GM19240 (cell line): ENCODE measurements around the gene JSRP1.

ENCODE experiments used
- DNase-seq: peaks from one replicate; pipeline ENCODE4 v3.0.0; 2011; ENCODE audit warnings: low spot score; ENCODE audit not compliant: insufficient read length

The JSRP1 gene

DNA sequence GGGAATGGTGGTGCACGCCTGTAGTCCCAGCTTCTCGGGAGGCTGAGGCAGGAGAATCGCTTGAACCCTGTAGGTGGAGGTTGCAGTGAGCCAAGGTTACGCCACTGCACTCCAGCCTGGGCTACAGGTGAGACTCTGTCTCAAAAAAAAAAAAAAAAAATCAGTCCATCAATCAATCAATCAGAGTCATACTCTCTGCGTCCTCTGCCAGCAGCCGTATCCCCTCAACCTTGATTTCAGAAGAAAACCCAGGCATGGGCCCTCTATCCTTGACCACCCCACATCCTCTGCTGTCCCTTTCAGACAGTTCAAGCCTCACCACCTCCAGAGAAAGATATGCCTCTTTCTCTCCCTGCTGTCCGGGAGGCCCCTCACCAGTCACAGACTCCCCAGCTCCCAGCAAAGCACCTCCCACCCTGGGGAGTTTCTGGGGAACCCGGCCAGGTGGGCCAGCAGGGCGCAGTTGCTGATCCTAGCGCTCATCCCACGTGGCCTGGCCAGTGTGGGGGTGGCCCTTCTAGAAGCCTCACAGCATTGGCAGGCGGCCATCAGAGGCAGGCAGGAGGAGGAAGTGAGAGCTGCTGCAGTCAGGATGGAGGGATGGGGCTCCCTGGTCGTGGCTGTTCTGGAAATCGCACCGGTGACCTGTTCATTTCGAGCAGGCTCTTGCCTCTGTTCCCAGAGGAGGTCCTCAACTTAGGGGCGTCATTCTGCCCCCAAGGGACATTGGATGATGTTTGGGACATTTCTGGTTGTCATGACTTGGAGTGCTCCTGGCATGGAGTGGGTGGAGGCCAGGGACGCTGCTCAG, 10.2 kb upstream of the JSRP1 start:
- no peak for DNase-seq

DNA sequence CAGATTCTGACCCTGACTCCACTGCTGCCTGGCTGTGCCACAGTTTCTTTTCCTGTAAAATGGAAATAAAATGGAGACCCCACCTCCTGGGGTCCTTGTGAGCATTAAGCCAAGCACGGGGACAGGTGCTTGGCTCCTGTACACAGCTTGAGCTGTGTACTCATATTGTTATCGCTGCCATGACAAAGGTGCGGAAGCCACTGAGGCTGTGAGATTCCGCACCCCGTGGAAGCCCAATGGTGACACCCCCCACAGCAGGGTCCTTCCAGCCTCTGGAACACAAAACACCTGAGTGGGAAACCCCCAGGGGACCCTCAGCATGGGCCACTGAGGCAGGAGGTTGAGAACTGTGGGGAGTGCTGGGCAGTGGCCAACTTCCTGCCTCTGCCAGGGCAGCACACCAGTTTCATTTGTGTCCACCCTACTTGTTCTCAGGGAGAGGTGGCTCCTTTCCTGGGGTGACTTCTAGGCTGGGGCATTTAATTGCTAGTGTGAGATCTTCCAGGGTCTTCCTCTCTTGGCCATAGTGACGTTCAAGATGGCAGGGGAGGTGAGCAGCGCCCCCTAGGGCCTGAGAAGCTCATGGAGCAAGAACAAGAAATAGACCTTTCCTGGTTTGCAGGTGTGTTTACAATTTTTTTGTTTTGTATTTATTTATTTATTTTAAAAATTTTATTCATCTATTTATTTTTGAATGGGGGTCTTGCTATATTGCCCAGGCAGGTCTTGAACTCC, 5.4 kb upstream of the JSRP1 start:
- DNase-seq, result no peak

DNA sequence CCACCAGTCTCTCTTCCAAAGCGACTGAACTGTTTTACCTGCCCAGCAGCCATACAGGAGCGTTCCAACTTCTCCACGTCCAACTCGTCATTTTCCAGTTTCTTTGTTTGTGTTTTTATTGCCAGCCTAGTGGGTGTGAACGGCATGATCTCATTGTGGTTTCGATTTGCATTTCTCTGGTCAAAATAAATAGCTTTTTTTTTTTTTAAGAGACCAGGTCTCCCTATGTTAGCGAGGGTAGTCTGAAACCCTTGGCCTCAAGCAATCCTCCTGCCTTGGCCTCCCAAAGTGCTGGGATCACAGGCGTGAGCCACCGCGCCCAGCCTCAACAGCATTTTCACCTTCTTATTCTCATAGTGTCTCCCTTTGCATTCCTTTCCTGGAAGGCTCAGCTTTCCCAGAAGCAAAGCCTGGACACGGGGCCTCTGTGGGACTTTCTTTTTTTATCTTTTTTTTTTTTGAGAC, 4.2 kb upstream of the JSRP1 start:
- DNase-seq, result no peak

DNA sequence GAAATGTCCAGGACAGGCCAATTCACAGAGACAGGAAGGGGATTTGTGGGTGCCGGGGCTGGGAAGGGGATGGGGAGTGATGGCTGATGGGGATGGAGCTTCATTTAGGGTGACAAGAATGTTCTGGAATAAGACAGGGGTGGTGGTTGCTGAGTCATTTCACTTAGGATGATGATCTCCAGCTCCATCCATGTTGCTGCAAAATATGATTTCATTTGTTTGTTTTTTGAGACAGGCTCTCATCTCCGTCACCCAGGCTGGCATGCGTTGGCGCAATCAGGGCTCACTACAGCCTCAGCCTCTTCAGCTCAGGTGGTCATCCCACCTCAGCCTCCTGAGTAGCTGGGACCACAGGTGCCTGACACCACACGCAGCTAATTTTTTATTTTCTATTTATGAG, 3.1 kb upstream of the JSRP1 start:
- DNase-seq, result no peak

DNA sequence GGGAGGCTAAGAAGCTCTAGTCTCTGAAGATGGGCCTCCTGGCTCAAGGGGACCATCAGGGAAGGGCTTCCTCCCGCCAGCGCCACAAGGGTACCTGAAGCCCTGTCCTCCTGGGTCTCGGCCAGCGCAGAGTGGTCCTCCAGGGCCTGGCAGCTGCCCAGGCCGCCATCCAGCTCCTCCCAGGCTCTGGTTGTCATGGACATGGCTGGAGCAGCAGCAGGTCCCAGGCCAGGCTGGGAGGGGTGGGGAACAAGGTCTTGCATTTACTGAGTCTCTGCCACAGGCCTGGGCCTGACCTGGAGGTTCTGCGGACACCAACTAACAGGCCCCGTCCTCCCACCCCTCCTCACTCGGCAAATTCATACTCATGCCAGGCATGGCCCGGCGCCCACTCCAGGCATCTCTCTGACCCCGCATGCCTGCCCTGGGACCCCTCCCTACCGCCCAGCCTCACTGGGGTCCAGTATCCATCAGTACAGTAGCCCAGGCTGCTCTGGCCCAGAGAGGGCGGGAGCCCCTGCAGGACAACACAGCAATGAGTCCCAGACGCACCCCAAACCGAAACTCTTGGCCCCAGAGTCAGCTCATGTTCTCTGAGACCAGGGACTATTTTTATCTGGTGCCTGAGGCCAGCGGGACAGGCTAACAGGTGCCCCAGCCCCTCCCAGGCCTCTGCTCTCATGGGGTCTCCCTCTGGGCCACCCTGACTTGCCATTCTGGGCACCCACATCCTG, 938 bp downstream of the JSRP1 start:
- DNase-seq, result no peak

DNA sequence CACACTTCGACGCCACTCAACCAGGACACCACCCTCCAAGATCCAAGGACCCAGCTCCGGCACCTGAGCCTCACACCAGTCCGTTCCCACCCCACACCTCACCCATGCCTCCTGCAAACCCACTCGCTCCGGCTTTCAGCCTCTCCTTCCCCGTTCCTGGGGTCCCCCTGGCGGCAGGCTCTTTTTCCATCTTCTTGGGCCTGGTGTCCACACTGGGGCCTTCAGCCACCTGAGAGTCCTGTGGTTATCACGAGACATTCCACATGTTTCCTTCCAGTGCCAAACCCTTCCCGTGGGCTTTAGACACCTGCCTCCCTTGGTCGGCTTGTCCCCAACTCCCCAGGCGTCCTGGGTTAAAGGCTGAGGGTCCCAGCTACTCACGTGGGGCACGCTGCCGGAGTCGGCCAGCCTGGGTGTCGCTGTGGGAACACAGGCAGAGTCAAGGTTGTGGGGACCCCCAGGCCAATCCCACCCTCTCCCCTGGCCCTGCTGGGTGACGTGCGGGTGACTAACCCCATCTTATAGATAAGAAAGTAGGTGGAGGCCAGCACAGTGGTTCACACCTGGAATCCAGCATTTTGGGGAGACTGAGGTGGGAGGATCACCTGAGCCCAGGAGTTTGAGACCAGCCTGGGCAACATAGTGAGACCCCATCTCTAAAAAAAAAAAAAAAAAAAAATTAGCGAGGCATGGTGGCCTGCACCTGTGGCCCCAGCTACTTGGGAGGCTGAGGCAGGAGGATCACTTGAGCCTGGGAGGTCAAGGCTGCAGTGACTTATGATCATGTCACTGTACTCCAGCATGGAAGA, 1.9 kb downstream of the JSRP1 start:
- no peak for DNase-seq

DNA sequence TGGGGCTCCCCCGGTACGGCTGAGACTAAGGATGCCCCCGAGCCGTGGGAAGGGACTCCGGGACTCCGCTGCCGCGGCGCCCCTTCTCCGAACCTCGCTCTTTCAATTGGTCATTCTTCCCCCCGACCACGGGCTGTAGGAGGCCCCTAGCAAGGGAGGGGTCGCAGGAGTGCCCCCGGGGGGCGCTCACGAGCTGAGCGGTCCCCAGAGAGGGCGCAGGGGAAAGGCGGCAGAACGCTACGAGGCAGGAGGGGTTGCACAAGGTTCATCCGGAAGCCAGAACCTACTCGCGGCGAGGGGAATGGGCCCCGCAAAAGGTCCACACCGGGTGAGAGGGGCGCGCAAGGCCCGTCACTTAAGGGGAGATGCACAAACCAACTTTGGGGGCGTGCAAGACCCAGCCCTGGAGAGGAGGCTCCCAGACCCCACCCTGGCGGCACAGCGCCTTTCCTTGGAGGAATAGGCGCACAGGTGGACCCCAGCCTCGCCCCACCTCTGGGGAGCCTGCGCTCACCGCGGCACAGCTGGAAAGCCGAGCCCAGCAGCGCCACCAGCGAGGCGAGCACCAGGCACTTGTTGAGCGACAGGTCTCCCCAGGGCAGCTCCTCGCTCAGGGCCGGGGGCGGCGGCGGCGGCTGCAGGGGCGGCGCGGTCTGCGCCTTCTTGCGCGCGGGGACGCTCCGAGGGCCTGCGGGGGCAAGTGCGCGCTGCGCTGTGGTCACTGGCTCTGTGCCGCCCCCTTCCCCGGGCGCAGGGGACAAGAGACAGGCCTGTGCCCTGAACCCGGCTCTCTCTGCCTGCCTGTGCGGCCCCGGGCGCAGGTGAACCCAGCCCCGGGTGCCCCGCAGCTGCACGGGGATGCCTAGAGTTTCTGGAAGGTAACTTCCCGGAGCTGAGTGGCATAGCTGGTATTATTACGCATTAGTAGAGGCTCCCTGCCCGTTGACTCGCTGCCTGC, 2.8 kb downstream of the JSRP1 start:
- no peak for DNase-seq

DNA sequence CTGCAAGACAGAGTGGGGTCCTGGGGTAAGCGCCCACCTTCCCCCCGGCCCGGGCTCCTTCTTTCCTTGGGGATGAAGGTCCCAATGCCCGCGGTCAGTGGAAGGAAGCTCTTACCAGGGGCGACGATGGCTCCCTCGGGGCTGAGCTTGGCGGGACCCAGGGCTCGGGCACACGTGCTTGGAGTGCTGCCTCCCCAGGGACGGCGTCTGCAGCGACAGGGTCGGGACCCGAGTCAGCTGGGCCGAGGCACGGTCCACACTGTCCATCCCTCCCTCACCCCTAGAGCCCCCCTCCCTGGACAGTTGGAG, 3.5 kb downstream of the JSRP1 start:
- DNase-seq, result no peak

DNA sequence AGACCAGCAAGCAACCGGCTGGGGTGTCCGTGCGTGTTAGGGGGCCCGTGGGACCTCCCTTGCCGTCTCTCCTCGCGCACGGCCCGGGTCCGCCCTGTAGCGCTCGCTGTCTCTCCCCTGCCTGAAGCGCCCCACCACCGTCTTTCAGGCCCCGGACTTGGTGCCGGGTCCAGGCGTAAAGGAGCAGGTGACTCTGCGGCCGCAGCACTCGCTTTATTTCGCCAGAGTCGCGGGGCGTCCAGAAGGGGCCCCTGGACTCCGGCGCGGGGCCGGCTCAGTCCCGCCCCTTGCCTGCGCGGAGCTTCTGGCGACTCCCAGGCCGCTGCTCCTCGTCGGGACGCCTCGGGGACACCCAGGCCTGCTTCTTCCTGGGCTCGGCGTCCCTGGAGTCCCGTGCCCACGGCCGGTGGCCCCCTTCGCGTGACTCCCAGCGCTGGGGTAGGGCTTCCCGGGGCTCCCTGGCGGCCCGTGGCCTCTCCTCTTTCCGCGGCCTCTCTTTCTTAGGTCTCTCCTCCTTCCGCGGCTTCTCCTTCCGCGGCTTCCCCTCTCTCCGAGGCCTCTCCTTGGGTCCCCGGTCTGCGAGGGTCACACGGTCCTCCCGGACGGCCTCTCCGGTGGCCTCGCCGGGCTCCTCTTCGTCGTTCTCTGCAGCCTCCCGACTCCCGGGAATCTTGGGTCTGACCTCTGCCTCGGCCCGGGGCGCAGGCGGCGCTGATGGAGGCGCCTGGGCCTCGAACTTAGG, 4.0 kb downstream of the JSRP1 start:
- no peak for DNase-seq

DNA sequence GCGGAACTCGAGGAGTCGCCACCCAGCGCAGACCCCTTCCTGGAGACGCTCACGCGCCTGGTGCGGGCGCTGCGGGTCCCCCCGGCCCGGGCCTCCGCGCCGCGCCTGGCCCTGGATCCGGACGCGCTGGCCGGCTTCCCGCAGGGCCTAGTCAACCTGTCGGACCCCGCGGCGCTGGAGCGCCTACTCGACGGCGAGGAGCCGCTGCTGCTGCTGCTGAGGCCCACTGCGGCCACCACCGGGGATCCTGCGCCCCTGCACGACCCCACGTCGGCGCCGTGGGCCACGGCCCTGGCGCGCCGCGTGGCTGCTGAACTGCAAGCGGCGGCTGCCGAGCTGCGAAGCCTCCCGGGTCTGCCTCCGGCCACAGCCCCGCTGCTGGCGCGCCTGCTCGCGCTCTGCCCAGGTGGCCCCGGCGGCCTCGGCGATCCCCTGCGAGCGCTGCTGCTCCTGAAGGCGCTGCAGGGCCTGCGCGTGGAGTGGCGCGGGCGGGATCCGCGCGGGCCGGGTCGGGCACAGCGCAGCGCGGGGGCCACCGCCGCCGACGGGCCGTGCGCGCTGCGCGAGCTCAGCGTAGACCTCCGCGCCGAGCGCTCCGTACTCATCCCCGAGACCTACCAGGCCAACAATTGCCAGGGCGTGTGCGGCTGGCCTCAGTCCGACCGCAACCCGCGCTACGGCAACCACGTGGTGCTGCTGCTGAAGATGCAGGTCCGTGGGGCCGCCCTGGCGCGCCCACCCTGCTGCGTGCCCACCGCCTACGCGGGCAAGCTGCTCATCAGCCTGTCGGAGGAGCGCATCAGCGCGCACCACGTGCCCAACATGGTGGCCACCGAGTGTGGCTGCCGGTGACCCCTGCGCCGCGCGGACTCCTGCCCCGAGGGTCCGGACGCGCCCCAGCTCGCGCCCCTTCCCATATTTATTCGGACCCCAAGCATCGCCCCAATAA, 4.8 kb downstream of the JSRP1 start:
- DNase-seq, result no peak

DNA sequence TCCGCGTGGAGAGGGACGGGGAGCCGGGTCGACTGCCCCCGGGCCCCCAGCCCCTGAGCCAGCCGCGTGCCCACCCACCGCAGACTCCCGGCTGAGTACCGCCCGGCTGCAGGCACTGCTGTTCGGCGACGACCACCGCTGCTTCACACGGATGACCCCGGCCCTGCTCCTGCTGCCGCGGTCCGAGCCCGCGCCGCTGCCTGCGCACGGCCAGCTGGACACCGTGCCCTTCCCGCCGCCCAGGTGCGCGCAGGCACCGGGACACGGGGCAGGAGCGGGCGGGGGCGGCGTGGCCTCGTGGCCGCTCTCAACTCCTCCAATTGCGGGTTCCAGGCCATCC, 5.5 kb downstream of the JSRP1 start:
- DNase-seq, result no peak

DNA sequence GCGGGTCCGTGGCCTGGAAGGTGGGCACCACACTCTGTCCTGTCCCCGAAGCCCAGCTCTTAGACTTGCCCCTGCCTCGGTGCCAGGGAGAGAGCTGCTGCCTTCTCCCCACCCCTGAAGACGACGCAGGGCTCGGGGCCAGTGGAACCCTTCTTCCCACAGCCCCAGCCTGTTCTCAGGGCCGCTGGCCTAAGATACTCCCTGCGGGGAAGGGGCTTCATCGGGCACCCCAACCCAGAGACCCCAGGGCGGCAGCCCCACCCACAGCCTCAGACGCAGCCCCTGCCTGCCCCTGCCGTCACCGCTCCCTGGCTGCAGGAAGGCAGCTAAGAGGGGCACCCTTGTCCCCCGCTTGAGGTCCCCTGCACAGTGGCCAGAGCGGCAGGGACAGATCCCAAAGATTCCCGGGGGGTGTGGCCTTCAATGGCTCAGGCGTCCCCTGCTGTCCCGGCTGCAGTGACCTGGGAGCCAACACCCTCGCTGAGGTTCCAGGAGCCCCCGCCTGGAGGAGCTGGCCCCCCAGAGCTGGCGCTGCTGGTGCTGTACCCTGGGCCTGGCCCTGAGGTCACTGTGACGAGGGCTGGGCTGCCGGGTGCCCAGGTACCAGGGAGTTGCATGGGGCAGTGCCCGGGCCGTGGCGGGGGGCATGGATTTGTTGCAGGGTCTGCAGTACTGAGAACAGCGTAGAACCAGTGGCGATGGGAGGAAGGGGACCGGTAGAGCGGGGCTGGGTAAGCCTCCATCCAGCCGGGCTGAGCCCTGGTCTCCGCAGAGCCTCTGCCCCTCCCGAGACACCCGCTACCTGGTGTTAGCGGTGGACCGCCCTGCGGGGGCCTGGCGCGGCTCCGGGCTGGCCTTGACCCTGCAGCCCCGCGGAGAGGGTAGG, 6.1 kb downstream of the JSRP1 start:
- DNase-seq, result no peak

DNA sequence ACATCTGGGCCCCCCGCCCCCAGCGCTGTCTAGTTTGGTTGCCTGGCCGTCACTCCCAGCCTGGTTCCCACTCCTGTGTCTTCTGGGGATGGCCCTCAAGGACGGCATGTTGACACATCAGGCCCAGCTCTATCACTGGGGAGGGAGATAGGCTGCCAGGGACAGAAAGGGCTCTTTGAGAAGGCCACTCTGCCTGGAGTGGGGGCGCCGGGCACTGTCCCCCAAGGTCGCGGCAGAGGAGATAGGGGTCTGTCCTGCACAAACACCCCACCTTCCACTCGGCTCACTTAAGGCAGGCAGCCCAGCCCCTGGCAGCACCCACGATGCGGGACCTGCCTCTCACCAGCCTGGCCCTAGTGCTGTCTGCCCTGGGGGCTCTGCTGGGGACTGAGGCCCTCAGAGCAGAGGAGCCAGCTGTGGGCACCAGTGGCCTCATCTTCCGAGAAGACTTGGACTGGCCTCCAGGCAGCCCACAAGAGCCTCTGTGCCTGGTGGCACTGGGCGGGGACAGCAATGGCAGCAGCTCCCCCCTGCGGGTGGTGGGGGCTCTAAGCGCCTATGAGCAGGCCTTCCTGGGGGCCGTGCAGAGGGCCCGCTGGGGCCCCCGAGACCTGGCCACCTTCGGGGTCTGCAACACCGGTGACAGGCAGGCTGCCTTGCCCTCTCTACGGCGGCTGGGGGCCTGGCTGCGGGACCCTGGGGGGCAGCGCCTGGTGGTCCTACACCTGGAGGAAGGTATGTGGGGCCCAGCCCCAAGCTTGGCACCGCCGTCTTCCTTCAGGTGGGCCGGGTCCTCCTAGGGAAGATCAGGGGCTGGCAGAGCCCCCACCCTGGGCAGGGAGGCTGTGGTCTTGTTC, 7.0 kb downstream of the JSRP1 start, which contains the start of gene AMH:
AMH (plus strand) TSS at position 314 of the 857 bp plus-strand sequence; CDS start at position 324, 10 bp downstream.
- DNase-seq, result no peak

DNA sequence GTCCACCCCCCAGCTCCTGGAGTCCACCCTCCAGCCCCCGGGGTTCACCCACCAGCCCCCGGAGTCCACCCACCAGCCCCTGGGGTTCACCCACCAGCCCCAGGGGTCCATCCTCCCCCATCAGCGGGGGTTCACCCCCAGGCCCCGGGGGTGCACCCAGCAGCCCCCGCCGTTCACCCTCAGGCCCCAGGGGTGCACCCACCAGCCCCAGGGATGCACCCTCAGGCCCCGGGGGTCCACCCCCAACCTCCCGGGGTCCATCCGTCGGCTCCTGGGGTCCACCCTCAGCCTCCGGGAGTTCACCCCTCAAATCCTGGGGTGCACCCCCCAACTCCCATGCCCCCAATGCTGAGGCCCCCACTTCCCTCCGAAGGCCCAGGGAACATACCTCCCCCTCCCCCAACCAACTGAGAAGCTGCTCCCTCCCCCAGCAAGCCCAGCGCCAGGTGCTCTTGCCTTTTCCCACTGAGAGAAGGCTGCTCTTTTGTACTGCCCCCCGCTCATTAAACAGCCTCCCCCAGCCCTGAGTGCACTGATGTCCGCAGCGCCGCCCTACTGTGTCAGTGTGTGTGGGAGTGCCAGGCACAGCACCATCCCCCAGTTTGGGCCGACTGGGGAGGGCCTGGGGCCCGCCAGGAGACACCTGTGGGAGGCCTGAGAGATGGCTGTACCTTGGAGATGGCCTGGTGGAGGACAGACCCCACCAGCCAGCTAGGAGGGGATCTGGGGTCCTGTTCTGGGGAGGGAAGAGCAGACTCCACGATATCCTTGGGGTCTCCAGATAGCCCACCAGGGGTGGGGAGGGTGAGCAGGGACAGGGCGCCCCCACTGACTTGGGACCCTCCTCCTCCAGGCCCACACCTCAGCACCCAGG, 7.8 kb downstream of the JSRP1 start:
- DNase-seq, result no peak

DNA sequence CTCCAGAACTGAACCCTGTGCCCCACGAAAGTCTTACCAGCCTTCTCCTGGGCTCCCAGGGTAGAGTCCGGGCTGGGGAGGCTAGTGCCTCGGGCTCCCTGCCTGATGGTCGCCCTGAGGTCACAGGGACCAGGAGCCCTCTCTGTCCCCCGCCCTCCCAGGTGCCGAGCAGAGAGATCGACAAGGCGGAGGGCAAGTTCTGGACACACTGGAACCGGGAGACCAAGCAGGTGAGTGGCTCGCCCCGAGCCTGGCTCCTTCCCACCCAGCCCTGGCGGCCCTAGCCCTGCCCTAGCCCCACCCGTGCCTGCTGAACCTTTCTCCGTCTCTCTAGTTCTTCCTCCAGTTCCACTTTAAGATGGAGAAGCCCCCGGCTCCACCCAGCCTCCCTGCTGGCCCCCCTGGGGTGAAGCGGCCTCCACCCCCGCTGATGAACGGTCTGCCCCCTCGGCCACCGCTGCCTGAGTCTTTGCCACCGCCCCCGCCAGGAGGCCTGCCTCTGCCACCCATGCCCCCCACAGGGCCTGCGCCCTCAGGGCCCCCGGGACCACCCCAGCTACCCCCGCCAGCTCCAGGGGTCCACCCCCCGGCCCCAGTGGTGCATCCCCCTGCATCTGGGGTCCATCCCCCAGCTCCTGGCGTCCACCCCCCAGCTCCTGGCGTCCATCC, 8.7 kb downstream of the JSRP1 start:
- DNase-seq, result no peak
